Measurements from ENCODE around the gene OR4D2.

GRCh38 chr17:58189436-58190146 lies 22.8 kb downstream of the OR4D2 start:
- TF ChIP-seq CTCF (IDR thresholded peaks at IDR 0.05) (no peak), POLR2A (IDR thresholded peaks at IDR 0.05) (no peak), POLR2AphosphoS5 (IDR thresholded peaks at IDR 0.05; ENCODE audit: insufficient read depth in 1 of 2, low read depth in 1 of 2) (no peak)

All from vagina (tissue), 2 donors.